Activated T-helper 1 cell treated with Interleukin-2 at 50 U/mL for 16 hours (primary cell): ENCODE data around the gene IGFBP5.

Source experiments
- DNase-seq: peaks from one replicate; pipeline ENCODE4 v3.0.0-alpha.2; 2020; ENCODE audit warnings: low read depth

IGFBP5 gene

DNA sequence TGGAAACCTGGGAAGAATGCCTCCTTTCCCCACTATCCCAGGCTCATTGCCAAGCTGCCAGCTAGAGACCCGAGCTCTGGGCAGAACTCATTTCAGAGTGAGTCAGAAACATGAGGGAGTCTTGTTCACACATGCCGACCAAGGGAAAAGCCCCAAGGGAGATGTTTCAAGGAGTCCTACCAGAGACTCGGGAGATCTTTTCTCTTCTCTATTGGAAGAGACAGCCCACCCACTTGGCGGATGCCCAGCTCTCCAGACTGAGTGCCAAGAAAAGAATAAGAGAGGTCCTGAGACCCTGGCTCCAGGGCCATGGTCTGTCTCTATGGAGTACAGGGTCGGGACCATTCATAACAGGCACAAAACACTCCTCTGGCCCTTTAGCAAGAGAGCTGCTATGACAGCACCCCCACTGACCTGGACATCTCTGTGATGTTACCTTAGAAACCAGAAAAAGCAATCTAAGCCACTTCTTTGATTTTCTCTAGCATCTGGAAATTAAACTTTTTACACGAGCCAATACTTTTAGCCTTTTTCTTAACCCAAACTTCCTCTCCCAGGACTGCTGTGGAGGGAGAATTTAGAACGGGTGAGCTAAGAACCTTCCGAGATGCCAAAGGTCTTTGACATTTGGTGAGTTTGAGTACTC, 18.5 kb upstream of the IGFBP5 start:
- no peak for DNase-seq

DNA sequence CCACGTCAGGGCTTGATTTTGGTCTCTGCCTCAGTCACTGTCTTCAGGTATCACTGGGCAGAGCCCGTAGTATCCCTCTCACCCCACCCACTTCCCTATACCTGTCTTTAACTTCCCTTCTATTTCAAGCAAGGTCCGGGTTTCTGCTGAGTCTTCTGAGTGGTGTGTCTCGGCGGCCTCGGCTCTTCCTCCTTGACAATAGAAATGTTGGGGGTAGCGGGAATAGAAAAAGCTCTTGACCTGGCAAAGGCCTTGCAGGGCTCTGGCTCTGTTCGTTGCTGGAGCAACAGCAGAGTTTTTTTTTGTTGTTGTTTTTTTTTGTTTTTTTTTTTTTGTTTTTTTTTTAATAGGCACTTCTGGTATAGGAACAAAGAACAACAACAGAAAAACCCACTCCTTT, 16.0 kb upstream of the IGFBP5 start:
- DNase-seq = no peak

DNA sequence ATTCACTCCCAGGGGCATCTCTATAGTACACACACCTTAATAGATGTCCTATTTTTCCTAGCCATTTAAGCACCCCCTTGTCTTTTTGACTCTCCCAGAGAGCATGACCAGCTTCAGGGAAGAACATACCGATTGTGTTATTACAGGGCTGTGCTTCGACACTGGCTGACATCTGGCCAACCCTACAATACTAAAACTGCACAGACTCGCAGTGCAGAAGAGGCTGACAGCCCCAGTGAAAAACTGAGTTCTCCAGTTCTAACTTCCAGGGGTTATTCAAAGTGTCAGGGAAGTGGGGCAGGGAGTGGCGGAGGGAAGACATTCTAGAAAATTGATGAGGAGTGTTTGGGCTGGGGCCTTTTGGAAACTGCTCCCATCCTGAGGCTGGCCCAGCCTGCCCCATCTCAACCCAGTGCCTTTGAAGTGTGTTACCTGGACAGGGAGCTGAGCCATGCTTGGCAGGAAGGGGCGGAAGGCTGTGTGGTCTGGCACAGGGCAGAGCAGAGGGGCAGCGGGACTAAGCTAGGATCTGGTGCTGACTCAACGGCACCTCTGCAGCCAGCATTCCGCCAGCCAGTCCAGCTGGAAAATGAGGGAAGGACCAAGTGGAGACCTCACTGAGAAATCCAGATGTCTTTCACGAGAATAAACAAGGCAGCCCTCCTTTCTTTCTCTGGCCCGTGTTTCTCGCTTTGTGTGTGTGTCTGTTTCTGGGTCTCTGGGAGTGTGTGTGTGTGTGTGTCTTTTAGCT, 15.4 kb upstream of the IGFBP5 start:
- no peak for DNase-seq

DNA sequence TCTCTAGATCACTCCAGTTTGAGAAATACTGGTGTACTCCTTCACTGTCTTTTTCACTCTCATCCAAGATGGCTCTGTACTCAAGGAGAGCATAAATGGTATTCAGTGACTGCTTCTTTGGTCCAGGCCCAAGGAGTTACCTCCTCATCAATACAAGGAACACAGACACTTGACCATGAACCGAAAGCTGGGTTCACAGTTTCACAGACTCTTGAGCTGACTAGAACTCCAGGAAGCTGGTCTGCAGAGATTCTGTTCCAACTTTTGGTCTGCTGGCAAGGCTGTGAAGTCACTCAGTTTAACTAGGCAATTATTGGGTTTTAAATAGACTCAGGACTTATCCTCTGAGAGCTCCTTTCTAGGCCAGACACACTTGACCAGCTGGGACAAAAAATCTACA, 7.4 kb upstream of the IGFBP5 start:
- DNase-seq = no peak

DNA sequence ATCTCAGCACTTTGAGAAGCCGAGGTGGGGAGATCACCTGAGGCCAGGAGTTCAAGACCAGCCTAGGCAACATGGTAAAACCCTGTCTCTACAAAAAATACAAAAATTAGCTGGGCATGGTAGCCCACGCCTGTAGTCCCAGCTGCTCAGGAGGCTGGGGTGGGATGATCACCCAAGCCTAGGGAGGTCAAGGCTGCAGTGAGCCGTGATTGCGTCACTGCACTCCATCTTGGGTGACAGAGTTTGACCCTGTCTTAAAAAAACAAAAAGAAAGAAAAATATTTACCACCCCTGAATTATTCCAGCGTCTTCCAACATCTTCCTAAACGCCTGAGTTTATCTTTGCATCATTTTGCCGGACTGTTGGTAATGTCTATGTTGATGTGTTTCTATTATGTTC, 6.2 kb upstream of the IGFBP5 start:
- no peak for DNase-seq

DNA sequence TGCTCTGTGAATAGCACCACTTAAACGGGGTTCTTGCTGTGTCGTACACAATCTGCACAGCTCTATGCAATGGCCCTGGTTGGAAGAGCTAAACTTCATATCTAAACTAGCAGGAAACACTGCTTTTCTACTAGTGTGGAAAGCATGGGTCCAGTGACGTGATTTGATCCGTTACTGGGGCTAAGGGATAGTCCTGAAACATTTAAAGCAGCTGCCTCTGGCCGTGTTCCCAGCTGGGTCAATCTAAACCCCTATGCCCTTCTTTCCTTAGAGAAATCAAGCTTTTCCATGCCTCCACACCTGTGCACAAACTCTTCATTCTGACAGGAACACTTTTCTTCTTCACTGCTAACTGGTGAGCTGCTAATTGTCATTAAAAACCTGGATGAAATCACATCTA, 5.4 kb upstream of the IGFBP5 start:
- no peak for DNase-seq

DNA sequence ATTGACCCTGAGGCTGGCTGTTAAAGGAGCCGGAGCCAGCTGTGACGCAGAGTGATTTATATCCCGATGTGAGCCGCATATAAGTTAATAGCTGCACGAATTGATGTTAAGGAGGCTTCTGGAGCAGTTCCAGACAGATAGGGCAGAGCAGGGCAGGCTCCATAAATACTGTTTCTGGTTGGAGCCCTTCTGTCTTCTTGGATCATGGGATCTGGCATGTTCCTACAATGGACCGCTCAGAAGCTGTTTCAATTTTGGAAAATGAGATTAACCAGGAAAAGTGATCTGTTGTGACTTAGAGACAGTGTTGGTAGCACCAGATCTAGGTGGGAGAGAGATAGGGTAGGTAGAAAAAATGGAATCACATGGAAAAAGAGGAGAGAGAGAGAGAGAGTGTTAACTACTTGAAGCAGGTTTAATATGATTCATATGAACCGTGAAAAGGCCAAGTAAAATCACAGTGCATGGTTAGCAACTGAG, 4.8 kb upstream of the IGFBP5 start:
- no peak for DNase-seq

DNA sequence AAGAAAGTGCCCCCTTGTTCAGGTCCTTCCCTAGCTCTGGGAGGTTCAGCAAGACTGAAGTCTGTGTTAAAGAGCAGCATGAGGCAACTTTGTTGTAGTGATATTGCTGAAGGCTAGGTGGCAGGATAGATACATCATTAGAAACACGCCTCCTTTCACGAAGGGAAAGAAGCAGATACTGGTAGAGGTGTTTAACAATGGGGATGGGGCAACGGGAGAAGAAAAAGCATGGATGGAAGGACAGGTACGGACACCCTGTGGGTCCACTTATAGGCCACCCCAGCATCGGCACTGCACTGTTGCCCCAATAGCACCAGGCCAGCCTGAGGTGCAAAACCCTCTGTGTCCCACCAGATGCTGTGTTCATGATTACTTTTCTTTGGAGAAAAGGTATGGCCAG, 3.5 kb upstream of the IGFBP5 start:
- no peak for DNase-seq

DNA sequence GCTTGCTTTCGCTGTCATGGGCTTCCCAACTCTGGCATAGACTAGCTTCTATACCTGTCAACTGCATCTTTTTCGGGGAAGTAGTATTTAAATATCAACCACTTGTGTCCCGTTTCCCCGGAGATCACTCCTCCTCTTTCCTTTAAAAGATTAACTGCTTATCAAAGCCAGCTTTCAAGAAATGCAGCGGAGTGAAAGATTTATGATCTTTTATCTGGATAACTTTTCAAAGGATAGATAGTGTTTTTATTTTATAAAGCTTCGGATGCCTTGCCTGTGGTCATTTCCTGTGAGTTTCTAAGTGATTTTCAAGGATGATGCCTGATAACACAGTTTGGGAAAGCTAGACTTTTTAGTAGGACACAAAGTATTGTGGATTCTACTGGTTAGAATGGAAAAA, 2.9 kb upstream of the IGFBP5 start:
- DNase-seq = no peak

DNA sequence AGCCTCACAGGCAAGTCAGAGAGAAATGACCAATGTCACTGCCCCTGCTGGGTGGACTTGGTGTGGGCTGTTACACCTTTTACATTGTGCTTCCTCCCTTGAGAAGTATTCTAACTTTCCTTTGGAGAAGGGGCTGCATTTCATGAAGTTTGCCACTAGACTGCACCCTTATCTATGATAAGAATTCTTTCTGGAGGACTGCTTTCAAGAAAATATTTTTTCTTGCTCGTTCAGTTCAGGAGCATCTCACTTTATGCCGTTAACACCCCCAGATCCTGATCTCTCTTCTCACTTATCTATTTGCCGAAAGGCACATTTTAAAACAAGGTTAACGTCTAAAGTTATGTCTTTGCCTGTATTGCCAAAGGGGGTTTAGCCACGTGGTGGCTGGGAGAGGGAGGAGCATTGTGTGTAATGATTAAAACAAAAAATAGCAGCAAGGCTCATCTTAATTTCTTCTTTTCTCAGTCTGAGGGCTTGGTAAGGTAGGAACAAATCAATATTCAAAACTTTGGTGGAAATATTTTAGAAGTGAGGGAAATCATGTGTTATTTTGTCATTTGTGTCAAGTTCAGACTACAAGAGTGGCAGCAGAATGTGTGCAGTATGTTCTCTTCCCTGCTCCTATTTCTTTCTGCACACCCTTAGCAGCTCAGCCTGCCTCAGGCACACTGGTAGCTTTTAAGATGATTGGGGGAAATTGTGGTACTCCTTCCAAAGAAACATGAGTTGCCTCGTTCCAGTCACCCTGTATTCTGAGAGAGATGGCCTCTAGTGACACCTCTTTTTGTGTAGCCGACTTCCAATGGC, 1.6 kb upstream of the IGFBP5 start:
- DNase-seq = no peak

DNA sequence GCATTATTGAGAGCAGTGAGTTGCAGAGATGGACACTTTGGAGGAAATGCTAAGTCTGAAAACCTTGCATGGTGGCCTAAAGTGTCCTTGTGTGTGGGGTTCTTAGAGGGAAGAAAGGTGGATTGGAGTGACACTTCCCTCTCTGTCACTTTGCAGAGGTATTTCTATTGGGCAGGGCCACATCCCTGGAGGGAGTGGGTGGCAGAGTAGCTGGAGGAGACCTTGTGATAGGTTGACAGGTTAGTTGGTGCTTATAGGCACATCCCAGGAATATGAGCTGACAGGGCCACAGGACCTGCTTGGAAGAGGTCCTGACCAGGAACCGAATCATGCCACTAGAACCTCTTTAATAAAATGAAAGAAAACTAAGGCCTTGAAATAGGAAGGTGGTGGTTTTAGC, 972 bp upstream of the IGFBP5 start:
- DNase-seq = no peak

DNA sequence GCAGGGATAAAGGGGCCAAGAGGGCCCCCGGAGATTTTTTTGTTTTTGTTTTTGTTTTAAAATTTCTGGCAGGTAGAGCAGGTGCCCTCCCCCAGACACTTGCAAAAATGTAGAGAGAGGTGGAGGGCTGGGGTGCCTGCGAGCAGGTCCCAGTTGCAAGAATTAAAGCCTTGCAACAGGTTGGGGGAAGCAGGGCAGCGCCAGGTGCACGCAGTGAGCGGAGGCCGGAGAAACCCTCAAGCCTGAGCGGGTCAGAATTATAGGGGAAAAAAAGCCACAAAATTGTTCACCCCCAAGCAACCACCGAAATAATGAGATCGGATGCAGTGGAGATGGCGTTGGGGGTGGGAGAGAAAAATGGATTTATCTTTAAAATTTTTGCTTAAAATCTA, 527 bp downstream of the IGFBP5 start:
- no peak for DNase-seq

DNA sequence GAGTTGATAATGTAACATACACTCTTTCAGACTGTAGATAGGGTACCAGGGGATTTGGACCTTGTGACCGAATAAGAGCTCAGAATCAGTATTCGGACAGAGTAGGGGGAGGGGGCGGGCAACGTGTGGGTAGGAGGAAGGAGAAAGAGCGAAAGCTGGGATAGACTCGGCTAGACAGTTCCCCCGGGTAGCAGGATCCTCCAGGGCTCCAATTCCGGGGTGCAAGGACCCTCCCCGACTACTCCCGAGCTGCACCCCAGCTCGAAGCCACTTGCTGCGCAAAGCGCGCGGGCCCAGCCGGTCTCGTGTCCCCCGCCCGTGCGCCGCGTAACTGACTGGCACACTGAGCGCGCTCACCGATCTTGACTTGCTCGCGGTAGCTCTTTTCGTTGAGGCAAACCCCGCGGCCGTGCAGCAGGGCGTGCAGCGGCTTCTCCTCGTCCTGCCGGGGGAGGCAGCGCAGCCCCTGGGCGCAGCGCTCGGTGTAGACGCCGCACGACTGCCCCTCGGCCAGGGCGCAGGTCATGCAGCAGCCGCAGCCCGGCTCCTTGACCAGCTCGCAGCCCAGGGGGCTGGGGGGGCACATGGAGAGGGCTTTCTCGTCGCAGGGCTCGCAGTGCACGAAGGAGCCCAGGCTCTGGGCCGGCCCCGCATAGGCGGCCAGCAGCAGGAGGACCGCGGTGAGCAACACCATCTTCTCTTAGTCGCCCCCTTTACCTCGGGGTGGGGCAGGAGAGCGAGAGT, 1.1 kb downstream of the IGFBP5 start:
- no peak for DNase-seq

DNA sequence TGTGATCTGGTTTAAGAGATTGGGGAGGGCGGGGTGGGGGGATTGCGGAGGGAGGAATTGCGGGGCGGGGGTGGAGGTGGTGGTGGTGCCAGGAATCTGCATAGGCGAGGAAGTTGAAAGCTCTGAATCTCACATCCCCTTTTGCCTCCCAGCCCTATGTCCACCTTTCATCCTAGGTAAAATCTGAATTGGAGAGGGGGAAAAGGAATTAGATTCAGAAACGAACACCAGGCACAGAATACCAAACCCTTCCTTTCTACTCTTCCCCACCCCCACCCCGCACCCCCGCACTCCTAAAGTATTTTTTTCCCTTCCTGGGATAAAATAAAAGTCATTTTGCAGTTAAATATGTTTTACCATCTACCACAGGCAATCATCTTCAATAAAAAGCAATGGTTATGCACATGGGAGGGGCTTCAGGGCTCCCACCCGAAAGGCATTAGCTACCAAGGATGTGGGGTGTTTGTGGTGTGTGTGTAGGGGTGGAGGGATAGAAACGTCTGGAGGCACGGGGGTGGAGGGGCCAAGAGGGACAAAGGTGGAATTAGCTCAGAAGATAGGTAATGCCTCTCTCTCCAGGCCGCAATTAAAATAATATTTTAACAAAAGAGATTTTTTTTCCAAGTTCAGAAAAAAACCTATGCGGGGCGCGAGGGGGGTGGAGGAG, 1.8 kb downstream of the IGFBP5 start:
- DNase-seq = no peak

DNA sequence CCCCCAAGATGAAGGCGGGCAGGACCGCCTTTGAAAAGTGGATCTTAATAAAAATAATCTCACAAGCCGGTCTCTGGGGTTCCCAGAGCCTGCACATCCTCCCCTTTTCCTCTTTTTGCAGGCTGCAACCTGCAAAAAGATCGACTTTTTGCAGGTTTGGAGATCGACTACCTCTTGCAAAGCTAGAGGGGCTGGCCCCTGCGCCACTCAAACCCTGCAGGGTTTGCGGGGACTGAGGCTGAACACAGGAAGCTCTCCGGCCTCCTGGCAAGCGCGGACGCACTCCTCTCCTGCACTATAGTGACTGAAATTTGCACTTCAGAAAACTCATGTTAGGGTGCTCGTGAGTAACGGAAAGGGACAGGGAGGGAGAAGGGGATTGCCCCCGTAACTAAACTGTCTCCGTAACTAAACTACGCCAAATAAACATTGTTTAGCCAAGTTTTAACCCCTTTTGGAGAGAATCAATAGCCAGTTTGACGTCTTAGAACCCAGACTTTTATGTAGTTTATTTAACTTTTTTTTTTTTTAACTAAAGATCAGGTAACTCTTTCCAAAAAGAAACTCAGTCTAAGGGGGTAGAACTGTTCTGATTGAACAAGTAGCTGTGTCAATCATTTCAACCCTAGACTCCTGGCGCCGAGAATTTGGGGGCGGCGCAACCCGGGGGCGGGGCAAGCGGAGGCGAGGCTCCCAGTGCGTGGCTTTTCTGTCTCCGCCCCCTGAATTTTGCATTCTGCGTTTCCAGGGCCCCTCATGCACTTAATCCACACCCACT, 2.5 kb downstream of the IGFBP5 start:
- no peak for DNase-seq

DNA sequence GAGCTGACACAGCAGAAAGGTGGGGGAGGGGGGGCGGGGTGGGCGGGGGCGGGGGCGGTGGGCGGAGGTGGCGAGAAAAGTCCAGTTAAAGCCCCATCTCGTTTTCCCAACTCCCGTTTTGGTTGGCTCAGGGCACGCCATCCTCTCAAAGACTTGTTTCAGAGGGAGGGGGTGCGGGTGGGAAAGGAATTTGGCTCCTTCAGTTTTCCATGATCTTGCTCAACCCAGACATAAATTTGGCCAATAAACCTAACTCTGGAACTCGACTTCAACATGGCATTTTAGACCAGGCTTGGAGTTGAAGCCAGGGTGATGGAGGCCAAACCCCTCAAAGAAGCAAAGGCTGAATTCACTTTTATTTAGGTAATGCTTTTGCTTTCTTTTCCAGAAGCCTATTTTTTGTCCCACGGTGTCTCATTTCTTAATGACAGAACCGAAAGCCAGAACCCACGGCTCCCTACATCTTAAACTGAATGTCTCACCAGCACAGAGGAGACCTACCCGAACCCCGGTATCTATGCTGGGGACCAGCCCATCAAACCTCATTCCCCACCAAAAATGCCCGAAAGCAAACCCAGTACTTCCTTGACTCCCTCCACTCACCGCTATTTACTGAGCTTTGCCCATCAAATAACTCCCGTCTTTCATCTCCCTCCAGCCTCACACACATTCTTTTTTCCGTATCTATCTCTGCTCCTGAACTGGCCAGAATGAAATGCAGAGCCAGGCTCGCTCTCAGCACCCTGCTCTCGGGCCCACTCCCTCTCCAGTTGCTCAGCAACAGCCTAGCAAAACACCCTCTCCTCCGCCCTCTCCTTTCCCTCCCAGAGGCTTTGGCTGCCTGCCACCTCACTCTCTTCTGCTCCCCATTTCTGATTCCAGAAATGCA, 4.3 kb downstream of the IGFBP5 start:
- no peak for DNase-seq

DNA sequence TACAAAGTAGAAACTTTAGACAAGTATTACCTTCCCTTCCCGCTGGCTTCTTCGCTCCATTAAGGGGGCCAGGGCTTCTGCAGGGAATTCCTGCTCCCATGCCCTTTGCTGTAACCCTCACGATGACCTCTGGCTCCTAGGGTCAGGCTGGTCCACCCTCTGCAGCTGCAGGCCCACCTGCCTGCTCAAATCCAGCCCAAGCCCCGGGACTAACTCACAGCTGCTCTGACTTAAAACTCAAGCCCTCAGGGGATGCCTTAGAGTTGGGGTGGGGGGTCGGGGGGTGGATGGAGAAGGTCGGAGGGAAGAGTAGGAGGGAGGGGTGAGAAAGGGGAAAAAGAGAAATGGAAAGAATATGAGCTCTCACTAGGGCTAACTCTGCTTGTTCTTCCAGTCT, 4.9 kb downstream of the IGFBP5 start:
- DNase-seq = no peak

DNA sequence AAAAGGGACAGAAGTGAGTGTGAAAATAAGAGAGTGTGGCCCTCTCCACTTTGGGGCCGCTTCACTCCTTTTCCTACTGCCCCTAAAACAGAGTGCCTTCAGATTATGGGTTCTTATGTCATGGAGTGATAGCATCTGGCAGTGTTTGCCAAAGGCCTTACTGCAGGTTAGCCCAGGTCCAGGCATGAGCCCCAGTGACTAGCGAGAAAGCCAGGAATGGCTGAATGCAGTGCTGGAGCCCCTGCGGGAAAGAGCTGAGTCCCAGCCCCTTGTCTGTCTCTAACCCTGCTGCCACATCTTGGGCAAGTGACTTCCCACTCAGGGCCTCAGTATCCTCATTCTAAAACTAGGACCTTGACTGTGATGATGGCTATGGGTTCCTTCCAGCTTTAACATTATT, 6.0 kb downstream of the IGFBP5 start:
- DNase-seq = no peak

DNA sequence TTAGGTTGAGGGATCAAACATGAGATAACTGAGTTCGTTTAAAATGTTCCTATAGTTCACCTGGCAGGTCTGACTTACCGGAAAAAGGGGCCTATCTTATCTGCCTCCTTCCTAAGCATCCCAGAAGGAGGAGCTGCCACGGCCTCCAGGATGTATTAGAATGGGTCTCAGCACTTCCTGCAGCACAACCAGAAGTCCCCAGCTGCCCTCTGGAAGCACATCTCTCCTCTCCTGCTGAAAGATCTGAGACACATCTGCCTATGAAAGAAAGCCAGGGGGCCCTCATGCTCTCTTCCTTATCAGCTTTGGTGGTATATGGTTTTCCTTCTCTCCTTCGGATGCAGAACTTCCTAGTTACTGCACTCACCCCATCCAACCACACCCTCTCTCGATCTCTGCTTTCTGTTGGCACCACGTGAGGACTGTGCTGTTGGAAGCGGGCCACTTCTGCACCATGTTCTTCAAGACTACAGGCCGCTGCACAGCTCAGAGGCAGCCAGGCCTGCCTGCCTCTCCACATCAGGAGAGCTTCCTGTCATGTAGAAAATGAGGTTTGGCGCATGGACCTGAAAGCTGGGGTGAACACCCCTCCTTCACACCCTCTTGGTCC, 6.5 kb downstream of the IGFBP5 start:
- no peak for DNase-seq

DNA sequence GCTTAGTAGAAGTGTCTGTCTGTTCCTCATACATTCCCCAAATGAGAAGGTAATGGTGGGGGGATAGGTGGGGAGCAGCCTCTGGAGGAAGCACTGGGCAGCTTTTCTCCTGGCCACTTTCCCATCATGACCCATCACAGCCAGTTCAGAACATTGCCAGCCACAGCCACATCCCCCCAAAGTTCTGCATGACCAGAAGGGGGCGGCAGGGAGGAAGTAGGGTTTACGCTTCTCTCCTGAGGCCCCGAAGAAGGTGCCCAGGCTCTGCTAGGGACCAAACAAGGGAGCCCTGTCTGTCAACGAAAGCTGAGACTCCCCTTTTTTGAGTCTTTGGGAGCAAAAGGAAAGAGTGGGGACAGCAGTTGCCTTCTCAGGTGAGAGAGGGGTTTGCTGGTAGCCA, 7.7 kb downstream of the IGFBP5 start:
- DNase-seq = no peak
